KMS-11 (cell line): ENCODE results near the gene THAP4.
A peak's percentile ranks its signal among the peaks of the same experiment; 100 is the strongest.

Experiments used
- H2AFZ ChIP-seq: fragments of 200-600 bp; sonication (generic); 2 replicates; pipeline ENCODE4 v1.6.1; 2016; ENCODE audit warnings: antibody characterized with exemption, mixed run types, low read depth
- H3K27ac ChIP-seq: fragments of 200-600 bp; sonication (generic); 2 replicates; pipeline ENCODE4 v1.6.1; 2016; ENCODE audit warnings: mild to moderate bottlenecking, mixed run types
- H3K27me3 ChIP-seq: fragments of 200-600 bp; sonication (generic); 2 replicates; pipeline ENCODE4 v1.6.1; 2017; ENCODE audit warnings: mild to moderate bottlenecking, low read depth, mixed run types, moderate library complexity; ENCODE audit not compliant: insufficient read depth
- H3K36me3 ChIP-seq: fragments of 200-600 bp; sonication (generic); 2 replicates; pipeline ENCODE4 v1.6.1; 2017; ENCODE audit warnings: mild to moderate bottlenecking, mixed run types; ENCODE audit not compliant: insufficient read depth
- H3K4me1 ChIP-seq: fragments of 200-600 bp; sonication (generic); 2 replicates; pipeline ENCODE4 v1.6.1; 2016; ENCODE audit warnings: mild to moderate bottlenecking, low read depth, mixed run types; ENCODE audit not compliant: poor library complexity, severe bottlenecking
- H3K4me2 ChIP-seq: fragments of 200-600 bp; sonication (generic); 2 replicates; pipeline ENCODE4 v1.7.0; 2016; ENCODE audit warnings: mild to moderate bottlenecking, mixed run types
- H3K4me3 ChIP-seq: fragments of 200-600 bp; sonication (generic); IDR thresholded peaks from 2 replicates; pipeline ENCODE4 v1.6.1; 2017; ENCODE audit warnings: low read depth, low read length, mixed read lengths; ENCODE audit not compliant: insufficient read depth
- H3K79me2 ChIP-seq: fragments of 200-600 bp; sonication (generic); 2 replicates; pipeline ENCODE4 v1.6.1; 2016; ENCODE audit warnings: low read depth, mixed run types; ENCODE audit not compliant: insufficient read depth
- H3K9ac ChIP-seq: fragments of 200-600 bp; sonication (generic); 2 replicates; pipeline ENCODE4 v1.6.1; 2016; ENCODE audit warnings: mild to moderate bottlenecking, mixed run types
- H4K20me1 ChIP-seq: fragments of 200-600 bp; sonication (generic); 2 replicates; pipeline ENCODE4 v1.6.1; 2016; ENCODE audit warnings: mild to moderate bottlenecking, mixed run types; ENCODE audit not compliant: insufficient read depth
- CTCF ChIP-seq: fragments of 200-600 bp; sonication (generic); conservative IDR thresholded peaks from 2 replicates; pipeline ENCODE4 v1.6.1; 2017; ENCODE audit warnings: low read depth, mild to moderate bottlenecking, antibody characterized with exemption, low read length, moderate library complexity, mixed read lengths

THAP4 gene

GRCh38 chr2:241598487-241598886, 38.5 kb downstream of the THAP4 start:
- no peak overlapping the region for H3K9ac ChIP-seq
- H3K36me3 ChIP-seq = no peaks in the 10 kb centered on the region; the same call in 1 of the 2 replicates
- H3K27ac ChIP-seq = no peak overlapping the region
- no peak overlapping the region for H2AFZ ChIP-seq
- no peaks in the 10 kb centered on the region for H3K79me2 ChIP-seq
- H3K4me2 ChIP-seq = no peak overlapping the region
- H3K4me1 ChIP-seq = no peaks in the 10 kb centered on the region
- no peaks in the 10 kb centered on the region for H3K27me3 ChIP-seq
- H3K4me3 ChIP-seq = no peak overlapping the region
- H4K20me1 ChIP-seq = no peaks in the 10 kb centered on the region
- 0 out of 2 replicates have a peak, but pooled peaks have one; percentile 7 for TF ChIP-seq CTCF

GRCh38 chr2:241598061-241598460, 38.9 kb downstream of the THAP4 start:
- H3K4me2 ChIP-seq = no peak overlapping the region
- H4K20me1 ChIP-seq = no peaks in the 10 kb centered on the region
- H3K27me3 ChIP-seq = no peaks in the 10 kb centered on the region
- H3K79me2 ChIP-seq = no peaks in the 10 kb centered on the region
- no peaks in the 10 kb centered on the region; the same call in 1 of the 2 replicates for H3K36me3 ChIP-seq
- H3K4me3 ChIP-seq = no peak overlapping the region
- no peak overlapping the region for H3K9ac ChIP-seq
- H2AFZ ChIP-seq = no peak overlapping the region
- TF ChIP-seq CTCF = no peak
- no peak overlapping the region for H3K27ac ChIP-seq
- no peaks in the 10 kb centered on the region for H3K4me1 ChIP-seq

GRCh38 chr2:241597561-241597960, 39.4 kb downstream of the THAP4 start:
- Histone ChIP-seq H3K27me3 (no peaks in the 10 kb centered on the region), H3K9ac (no peak overlapping the region), H2AFZ (no peak overlapping the region), H3K4me2 (no peak overlapping the region), H3K36me3 (no peaks in the 10 kb centered on the region; the same call in 1 of the 2 replicates), H3K4me3 (no peak overlapping the region), H3K79me2 (no peaks in the 10 kb centered on the region), H4K20me1 (no peaks in the 10 kb centered on the region), H3K27ac (no peak overlapping the region), H3K4me1 (no peaks in the 10 kb centered on the region)
- no peak for TF ChIP-seq CTCF

GRCh38 chr2:241595600-241596140, 41.3 kb downstream of the THAP4 start:
- Histone ChIP-seq H2AFZ (no peak overlapping the region), H3K27me3 (no peaks in the 10 kb centered on the region), H3K27ac (no peak overlapping the region), H3K79me2 (no peaks in the 10 kb centered on the region), H3K4me2 (no peak overlapping the region), H3K4me3 (no peak overlapping the region), H3K36me3 (no peaks in the 10 kb centered on the region), H3K4me1 (no peaks in the 10 kb centered on the region), H3K9ac (no peak overlapping the region), H4K20me1 (no peaks in the 10 kb centered on the region)
- TF ChIP-seq CTCF = no peak
